ACC112 (cell line): Measurements from ENCODE around the gene ZBTB7C.

Experiments used
- H2AFZ ChIP-seq: fragments of 200-600 bp; sonication (generic); one replicate; pipeline ENCODE4 v1.6.0; 2017; ENCODE audit warnings: antibody characterized with exemption, low read length; ENCODE audit not compliant: unreplicated experiment
- H3K27ac ChIP-seq: fragments of 200-600 bp; sonication (generic); 2 replicates; pipeline ENCODE4 v1.5.1; 2014; ENCODE audit warnings: low read depth, mild to moderate bottlenecking, antibody characterized with exemption, low read length, moderate library complexity
- H3K27me3 ChIP-seq: fragments of 200-600 bp; sonication (generic); 2 replicates; pipeline ENCODE4 v1.6.1; 2014; ENCODE audit warnings: mild to moderate bottlenecking, antibody characterized with exemption, low read length, moderate library complexity, mixed read lengths; ENCODE audit not compliant: insufficient read depth
- H3K36me3 ChIP-seq: fragments of 200-600 bp; sonication (generic); 2 replicates; pipeline ENCODE4 v1.6.1; 2016; ENCODE audit warnings: mild to moderate bottlenecking, antibody characterized with exemption, low read length, moderate library complexity, mixed read lengths; ENCODE audit not compliant: insufficient read depth
- H3K4me1 ChIP-seq: fragments of 200-600 bp; sonication (generic); one replicate; pipeline ENCODE4 v1.6.1; 2016; ENCODE audit warnings: low read length, mixed read lengths; ENCODE audit not compliant: insufficient read depth, unreplicated experiment, control insufficient read depth
- H3K4me3 ChIP-seq: fragments of 200-600 bp; sonication (generic); 2 replicates; pipeline ENCODE4 v1.5.1; 2014; ENCODE audit warnings: mild to moderate bottlenecking, low read depth, low read length
- H3K79me2 ChIP-seq: fragments of 200-600 bp; sonication (generic); one replicate; pipeline ENCODE4 v1.6.0; 2016; ENCODE audit warnings: low read length; ENCODE audit not compliant: control insufficient read depth, unreplicated experiment, insufficient read depth

The ZBTB7C gene

DNA sequence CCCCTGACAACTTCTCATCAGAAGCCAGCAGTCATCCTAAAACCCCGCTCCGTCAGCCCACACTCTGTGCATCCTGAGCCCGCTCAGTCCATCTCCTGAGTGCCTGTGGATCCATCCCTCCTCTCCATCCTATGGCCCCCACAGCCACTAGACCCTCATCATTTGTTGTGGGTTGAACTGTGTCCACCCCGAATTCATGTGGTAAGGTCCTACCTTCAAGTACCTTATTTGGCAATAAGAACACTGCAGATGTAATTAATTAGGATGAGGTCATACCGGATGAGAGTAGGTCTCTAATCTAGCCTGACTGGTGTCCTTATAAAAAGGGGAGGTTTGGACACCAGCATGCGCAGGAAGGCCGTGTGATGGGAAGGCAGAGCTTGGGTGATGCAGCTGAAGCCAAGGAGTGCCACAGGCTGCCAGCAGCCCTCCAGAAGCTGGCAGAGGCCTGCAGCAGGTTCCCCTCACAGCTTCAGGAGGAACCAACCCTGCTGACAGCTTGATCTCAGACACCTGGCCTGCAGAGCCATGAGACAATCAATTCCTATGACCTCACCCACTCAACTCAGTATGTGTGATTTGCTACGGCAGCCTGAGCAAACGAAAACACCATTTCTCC lies 192.4 kb downstream of the ZBTB7C start:
- H3K27me3 ChIP-seq: peaks cover 46% of the 10 kb centered on the region
- H3K79me2 ChIP-seq: no peaks in the 10 kb centered on the region
- H2AFZ ChIP-seq: no peak overlapping the region
- no peaks in the 10 kb centered on the region for H3K36me3 ChIP-seq
- H3K4me3 ChIP-seq: no peak overlapping the region
- no peak overlapping the region for H3K27ac ChIP-seq
- no peaks in the 10 kb centered on the region for H3K4me1 ChIP-seq

DNA sequence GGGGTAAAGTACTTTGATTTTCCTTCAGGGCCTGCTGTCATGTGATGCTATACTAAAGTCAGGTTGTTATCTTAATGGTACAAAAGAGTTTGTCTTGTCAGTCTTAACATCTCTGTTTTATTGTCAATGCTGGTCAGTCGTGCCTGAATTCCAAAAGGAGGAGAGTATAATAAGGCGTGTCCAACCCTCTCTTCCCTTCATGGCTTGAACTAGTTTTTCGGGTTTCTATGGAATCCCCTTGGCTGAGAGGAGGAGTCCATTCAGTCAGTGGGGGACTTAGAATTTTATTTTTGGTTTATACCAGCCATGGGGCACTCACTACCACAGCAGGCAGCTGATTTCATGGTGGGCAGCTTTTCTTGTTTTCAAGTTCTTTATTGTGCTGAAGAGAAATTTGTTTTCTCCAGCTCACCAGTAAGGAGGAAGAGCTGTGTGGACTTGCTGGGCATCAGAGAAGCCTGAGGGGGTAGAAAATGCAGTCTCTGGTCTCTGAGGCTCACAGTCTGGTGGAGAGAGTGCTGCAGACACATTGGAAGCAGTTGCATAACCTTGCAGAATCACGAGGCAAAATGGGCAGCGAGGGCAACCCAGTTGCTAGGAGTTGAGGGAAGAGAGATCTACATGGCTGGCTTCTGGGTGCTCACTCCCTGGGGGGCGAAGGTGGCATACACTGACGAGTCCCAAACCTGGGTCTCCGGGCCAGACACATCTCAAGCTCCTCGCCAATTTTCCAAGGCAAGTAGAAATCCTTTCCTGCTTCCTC lies 193.1 kb downstream of the ZBTB7C start:
- Histone ChIP-seq H3K36me3 (no peaks in the 10 kb centered on the region), H2AFZ (no peak overlapping the region), H3K27me3 (peaks cover 53% of the 10 kb centered on the region), H3K79me2 (no peaks in the 10 kb centered on the region), H3K4me3 (no peak overlapping the region), H3K4me1 (no peaks in the 10 kb centered on the region), H3K27ac (no peak overlapping the region)

DNA sequence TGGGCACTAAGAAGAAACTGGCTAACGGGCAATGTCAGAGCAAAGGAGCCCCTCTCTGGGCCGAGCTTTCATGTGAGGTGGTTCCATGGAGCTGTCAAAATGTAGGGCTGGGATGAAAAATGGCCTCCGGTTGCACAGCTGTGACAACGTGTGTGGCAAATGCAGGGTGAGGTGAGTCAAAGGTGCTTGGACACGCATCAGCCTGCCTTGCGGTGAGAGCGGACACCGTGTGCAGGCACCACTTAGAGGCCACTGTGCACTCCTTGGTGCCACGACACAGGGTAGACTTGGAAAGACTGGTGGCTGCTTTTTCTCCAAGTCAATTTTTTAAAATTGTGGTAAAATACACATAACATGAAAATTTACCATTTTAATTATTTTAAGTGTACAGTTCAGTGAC lies 195.4 kb downstream of the ZBTB7C start:
- H3K79me2 ChIP-seq: no peaks in the 10 kb centered on the region
- H2AFZ ChIP-seq: no peak overlapping the region
- no peaks in the 10 kb centered on the region for H3K4me1 ChIP-seq
- no peak overlapping the region for H3K4me3 ChIP-seq
- H3K36me3 ChIP-seq: no peaks in the 10 kb centered on the region
- H3K27ac ChIP-seq: no peak overlapping the region
- H3K27me3 ChIP-seq: peaks cover 74% of the 10 kb centered on the region

DNA sequence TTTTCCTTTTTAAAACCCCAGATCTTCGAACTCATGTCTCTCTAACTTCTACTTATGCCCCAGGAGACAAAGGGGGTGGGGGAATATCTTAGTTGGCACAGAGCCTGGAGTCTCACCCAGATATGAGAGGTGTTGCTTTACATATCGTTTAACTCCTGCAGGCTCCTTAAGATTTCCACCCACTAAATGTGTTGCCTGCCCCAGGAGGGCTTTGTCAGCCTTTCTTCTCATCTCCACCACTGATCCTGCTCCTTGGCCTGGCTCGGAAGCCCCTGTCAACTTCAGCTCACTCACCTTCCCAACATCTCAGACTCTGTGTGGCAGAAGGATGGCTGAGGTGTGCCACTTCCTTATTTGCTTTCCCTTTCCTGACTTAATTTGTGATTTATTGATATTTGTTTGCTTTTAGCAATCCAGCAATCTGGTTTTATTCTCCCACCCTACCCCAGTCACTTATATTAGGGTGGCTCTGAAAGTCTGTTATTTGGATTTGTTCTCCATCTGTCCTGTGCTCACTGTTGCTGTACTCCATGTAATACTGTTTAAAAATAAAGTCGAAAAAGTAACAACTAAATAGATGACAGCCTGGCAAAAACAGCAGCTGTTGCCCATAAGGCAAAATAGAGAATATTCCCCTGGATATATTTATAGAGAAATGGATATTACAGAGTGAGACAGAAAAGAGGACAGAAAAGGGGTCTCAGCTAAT lies 200.6 kb downstream of the ZBTB7C start:
- Histone ChIP-seq H3K36me3 (no peaks in the 10 kb centered on the region), H3K27ac (no peak overlapping the region), H3K4me3 (no peak overlapping the region), H3K79me2 (no peaks in the 10 kb centered on the region), H3K4me1 (no peaks in the 10 kb centered on the region), H3K27me3 (peaks cover 80% of the 10 kb centered on the region), H2AFZ (no peak overlapping the region)

DNA sequence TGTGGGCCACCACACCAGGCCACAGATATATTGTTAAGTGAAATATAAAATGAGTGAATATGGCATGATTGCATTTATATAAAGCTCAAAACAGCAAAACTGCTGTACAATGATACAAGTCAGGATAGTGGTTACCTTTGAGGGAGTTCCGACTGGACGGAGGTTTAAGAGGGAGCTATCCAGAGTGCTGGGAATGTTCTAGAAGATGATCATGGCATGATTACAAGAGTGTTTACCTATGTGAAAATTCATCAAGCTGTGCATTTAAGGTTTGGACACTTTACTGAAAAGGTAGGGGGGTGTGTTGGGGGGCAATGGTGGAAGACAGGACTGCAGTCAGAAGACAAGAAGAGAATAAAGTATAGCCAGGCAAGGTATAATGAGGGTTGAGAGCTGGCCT lies 201.4 kb downstream of the ZBTB7C start:
- no peak overlapping the region for H3K27ac ChIP-seq
- H2AFZ ChIP-seq: no peak overlapping the region
- H3K4me1 ChIP-seq: no peaks in the 10 kb centered on the region
- H3K4me3 ChIP-seq: no peak overlapping the region
- H3K36me3 ChIP-seq: no peaks in the 10 kb centered on the region
- peaks cover 71% of the 10 kb centered on the region for H3K27me3 ChIP-seq
- H3K79me2 ChIP-seq: no peaks in the 10 kb centered on the region

DNA sequence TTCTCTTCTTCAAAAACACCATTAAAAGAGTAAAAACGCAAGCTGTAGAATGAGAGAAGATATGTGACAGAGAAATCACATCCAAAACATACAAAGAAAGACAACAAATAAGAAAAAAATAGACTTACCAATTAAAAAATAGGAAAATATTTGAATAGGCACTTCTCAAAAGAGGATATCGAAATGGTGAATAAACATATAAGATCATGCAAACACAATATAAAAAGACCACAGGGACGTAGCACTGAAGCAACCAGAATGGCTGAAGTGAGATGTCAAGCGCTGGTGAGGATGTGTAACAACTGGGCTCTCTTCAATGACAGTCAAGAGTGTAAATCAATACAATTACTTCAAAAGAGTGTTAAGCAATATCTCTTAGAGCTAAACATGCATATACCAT lies 202.3 kb downstream of the ZBTB7C start:
- Histone ChIP-seq H3K79me2 (no peaks in the 10 kb centered on the region), H2AFZ (no peak overlapping the region), H3K4me3 (no peak overlapping the region), H3K4me1 (no peaks in the 10 kb centered on the region), H3K36me3 (no peaks in the 10 kb centered on the region), H3K27me3 (peaks cover 67% of the 10 kb centered on the region), H3K27ac (no peak overlapping the region)

DNA sequence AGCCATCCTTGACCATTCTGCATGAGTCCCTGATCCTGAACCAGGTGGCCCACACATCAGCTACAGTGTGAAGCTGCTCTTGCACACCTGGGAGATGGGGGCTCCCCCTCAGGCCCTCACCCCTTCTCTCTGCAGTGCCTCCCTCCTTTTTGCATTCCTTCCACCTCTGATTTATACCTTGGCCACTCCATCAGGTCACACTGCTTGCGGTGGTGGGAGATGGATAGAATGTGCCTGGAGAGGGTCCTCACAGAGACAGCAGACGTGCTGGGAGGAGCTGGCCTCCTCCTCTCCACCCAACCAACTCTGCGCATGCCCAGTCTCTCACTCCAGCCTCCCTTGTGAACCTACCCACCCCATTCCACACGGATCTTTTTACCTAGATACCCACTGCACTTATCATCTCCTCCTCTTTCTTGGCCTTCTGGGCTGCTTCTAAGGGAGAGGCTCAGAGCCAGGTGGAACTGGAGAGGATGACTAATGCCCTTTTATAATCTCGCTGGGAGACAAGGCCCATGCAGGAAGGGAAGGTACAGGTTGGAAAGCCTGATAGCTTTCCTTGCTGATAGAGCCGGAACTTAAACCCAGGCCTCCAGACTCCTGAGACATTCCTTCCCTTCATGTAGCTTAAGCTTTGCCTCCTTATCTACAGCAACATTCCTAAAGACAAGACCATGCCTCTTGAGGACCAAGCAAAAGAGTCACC lies 205.1 kb downstream of the ZBTB7C start:
- no peaks in the 10 kb centered on the region for H3K79me2 ChIP-seq
- no peak overlapping the region for H2AFZ ChIP-seq
- peaks cover 48% of the 10 kb centered on the region for H3K27me3 ChIP-seq
- H3K36me3 ChIP-seq: no peaks in the 10 kb centered on the region
- no peak overlapping the region for H3K4me3 ChIP-seq
- H3K4me1 ChIP-seq: no peaks in the 10 kb centered on the region
- no peak overlapping the region for H3K27ac ChIP-seq

DNA sequence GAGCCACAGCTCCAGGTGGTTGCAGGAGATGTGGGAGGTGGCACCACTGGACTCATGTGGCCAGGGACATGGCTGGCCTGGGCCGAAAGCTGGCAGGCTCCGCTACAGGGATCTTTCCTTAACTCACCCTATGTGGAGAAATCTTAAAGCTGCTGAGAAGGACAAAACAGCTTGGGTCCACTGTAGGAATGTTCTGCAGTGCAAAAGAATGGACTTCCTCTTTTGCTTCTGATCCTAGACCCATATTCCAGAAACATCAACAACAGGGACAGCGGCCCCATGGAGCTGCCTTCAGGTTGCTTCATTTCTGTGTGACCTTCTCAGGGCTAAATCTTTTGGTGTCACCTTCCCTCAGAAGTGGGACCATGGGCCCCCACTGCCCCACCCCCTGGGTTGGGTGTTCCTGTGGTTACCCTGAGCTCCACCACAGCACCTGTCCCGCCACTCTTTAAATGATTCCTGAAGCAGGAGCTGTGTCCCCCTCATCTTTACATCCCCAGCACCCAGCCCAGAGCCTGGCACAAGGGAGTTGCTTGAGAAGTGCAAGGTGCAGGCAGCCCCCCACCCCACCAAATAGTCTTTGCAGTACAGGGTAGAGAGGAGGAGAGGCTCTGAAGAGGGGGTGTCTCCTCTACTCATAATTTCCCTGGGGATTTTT lies 205.8 kb downstream of the ZBTB7C start:
- Histone ChIP-seq H3K27me3 (peaks cover 41% of the 10 kb centered on the region), H3K36me3 (no peaks in the 10 kb centered on the region), H2AFZ (no peak overlapping the region), H3K79me2 (no peaks in the 10 kb centered on the region), H3K4me3 (no peak overlapping the region), H3K4me1 (peaks cover 3% of the 10 kb centered on the region), H3K27ac (no peak overlapping the region)

DNA sequence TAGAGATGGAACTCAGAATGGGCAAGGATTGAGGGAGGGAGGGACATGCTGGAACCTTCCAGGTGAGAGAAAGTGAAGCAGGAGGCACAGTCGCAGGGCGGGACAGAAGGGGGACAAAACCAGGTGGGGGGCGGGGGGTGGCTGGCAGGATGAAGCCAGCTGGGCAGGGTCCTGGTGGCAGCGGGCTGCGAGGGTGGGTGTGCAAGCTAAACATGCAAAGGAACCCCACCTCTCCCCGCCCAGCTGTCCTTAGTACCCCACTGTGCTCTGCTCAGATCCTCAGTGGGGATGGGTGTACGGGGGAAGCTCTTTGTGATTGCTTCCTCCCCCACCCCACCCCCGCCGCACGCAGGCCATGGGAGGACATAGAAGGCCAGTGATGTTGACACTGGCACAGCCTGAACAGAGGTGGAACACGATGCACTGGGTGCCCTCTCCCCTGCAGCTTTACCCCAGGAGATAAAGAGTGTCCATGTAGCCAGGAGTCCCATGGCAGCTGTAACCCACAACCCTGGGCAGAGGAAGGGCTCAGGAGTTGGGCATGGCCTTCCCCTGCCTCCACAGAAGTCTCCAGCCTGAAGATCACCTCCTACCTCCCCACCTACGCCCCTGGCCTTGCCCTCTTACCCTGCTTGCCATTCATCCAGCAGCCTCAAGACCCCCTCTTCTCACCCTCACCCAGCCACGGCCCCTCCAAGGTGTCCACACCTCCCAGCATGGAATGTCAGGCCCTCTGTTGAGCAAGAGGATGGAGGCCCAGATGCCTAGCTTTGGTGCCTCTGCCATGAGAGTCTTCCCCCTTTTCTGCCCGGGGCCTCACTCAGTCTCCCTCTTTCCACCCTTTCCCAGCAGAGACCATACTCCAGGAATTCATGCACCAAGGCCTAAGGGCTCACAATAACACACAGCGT lies 206.6 kb downstream of the ZBTB7C start:
- Histone ChIP-seq H3K4me1 (peaks cover 11% of the 10 kb centered on the region), H3K36me3 (no peaks in the 10 kb centered on the region), H3K27me3 (peaks cover 33% of the 10 kb centered on the region), H3K79me2 (no peaks in the 10 kb centered on the region), H3K4me3 (no peak overlapping the region), H3K27ac (no peak overlapping the region), H2AFZ (no peak overlapping the region)
